Fibroblast of lung (primary cell): Measurements from ENCODE around the gene GMCL2.

Experiments
- CTCF ChIP-seq, 2 donors: IDR thresholded peaks in 1 of 2; conservative IDR thresholded peaks in 1 of 2; 1 replicate in 1 of 2; 2 replicates in 1 of 2; pipeline ENCODE4 v1.5.1; 2011 to 2012; ENCODE audit warnings: low read length in 2 of 2, control low read depth in 1 of 2, inconsistent platforms in 1 of 2, low read depth in 1 of 2, mild to moderate bottlenecking in 1 of 2
- EZH2 ChIP-seq: IDR thresholded peaks from 2 replicates; pipeline ENCODE4 v1.5.1; 2012; ENCODE audit warnings: low read length, control low read depth, mild to moderate bottlenecking; ENCODE audit errors: missing control alignments

GRCh38 chr5:178191661-178192060 is 4.5 kb upstream of the GMCL2 start:
- no peak for TF ChIP-seq CTCF (conservative IDR thresholded peaks at IDR 0.05 in 1 of 2, IDR thresholded peaks at IDR 0.05 in 1 of 2; ENCODE audit: low read depth in 1 of 2, low read length in 2 of 2)
- no peak for TF ChIP-seq EZH2
